AG04449 (cell line): ENCODE data around the gene LRRC9.

Experiments
- CTCF ChIA-PET: fragments of 350-600 bp; formaldehyde crosslinking; extraction: SDS; loops from one replicate; lab custom pipeline; 2021; ENCODE audit warnings: antibody characterized with exemption; lab: Yijun Ruan, JAX
- POLR2A ChIA-PET: fragments of 400-600, 350-600 bp; formaldehyde crosslinking; extraction: SDS; loops from one replicate; lab custom pipeline; 2020; ENCODE audit warnings: antibody characterized with exemption, inconsistent platforms; lab: Yijun Ruan, JAX
- DNase-seq: peaks from one replicate; pipeline ENCODE4 v3.0.0-alpha.2; 2010; ENCODE audit warnings: low read depth, low spot score
- H3K4me3 ChIP-seq: 2 replicates; pipeline ENCODE4 v1.5.1; 2011; ENCODE audit warnings: low read depth, mild to moderate bottlenecking, control low read depth, low read length
- CTCF ChIP-seq: IDR thresholded peaks from one replicate; pipeline ENCODE4 v1.5.1; 2011; ENCODE audit warnings: mild to moderate bottlenecking, moderate library complexity, low read length, control low read depth, inconsistent platforms; ENCODE audit not compliant: insufficient read depth; ENCODE audit errors: missing control alignments

The LRRC9 gene

GRCh38 chr14:59919570-59920377, at the start of gene LRRC9:
LRRC9 (plus strand) TSS chr14:59920144.
- TF ChIP-seq CTCF: no peak
- no peak for DNase-seq
- ChIA-PET POLR2A (no interaction called here), CTCF (no interaction called here)
- peak within 1 kb of the TSS; percentile 16 for H3K4me3 ChIP-seq

GRCh38 chr14:59870277-59871165, 49.4 kb upstream of the LRRC9 start, which contains the start of gene RTN1:
RTN1 (minus strand) TSS chr14:59870776; CDS start chr14:59870630, 146 bp downstream.
- no peak for TF ChIP-seq CTCF
- ChIA-PET POLR2A (no interaction called here), CTCF (no interaction called here)
- peak within 1 kb of the TSS; percentile 55 for H3K4me3 ChIP-seq
- no peak for DNase-seq

GRCh38 chr14:59871166-59871495, 48.8 kb upstream of the LRRC9 start:
- no peak for TF ChIP-seq CTCF
- CTCF ChIA-PET: no interaction called here
- DNase-seq: no peak
- POLR2A ChIA-PET: no interaction called here
- peak overlapping the region; percentile 55 for H3K4me3 ChIP-seq

GRCh38 chr14:59882957-59883356, 37.0 kb upstream of the LRRC9 start:
- CTCF ChIA-PET: interaction anchor here (0.8 to 1.2 kb wide), 3 partner anchors 64 to 304 kb away, joined by 3 to 4 read pairs (median 3); no protein-coding TSS in a partner anchor
- no peak for DNase-seq
- TF ChIP-seq CTCF: peak; percentile 1
- POLR2A ChIA-PET: no interaction called here
- H3K4me3 ChIP-seq: no peak overlapping the region

GRCh38 chr14:59890676-59891075, 29.3 kb upstream of the LRRC9 start:
- DNase-seq: no peak
- ChIA-PET CTCF (no interaction called here), POLR2A (no interaction called here)
- no peak for TF ChIP-seq CTCF
- H3K4me3 ChIP-seq: no peak overlapping the region

GRCh38 chr14:59895721-59896120, 24.2 kb upstream of the LRRC9 start:
- no peak for TF ChIP-seq CTCF
- POLR2A ChIA-PET: no interaction called here
- DNase-seq: no peak
- CTCF ChIA-PET: interaction anchor here (1.6 kb wide), 1 partner anchor 263 kb away, joined by 5 read pairs; no protein-coding TSS in a partner anchor
- no peak overlapping the region for H3K4me3 ChIP-seq
